KMS-11 (cell line): ENCODE measurements around the gene EIPR1.

Experiments used
- H2AFZ ChIP-seq: fragments of 200-600 bp; sonication (generic); 2 replicates; pipeline ENCODE4 v1.6.1; 2016; ENCODE audit warnings: antibody characterized with exemption, mixed run types, low read depth
- H3K27ac ChIP-seq: fragments of 200-600 bp; sonication (generic); 2 replicates; pipeline ENCODE4 v1.6.1; 2016; ENCODE audit warnings: mild to moderate bottlenecking, mixed run types
- H3K27me3 ChIP-seq: fragments of 200-600 bp; sonication (generic); 2 replicates; pipeline ENCODE4 v1.6.1; 2017; ENCODE audit warnings: mild to moderate bottlenecking, low read depth, mixed run types, moderate library complexity; ENCODE audit not compliant: insufficient read depth
- H3K36me3 ChIP-seq: fragments of 200-600 bp; sonication (generic); 2 replicates; pipeline ENCODE4 v1.6.1; 2017; ENCODE audit warnings: mild to moderate bottlenecking, mixed run types; ENCODE audit not compliant: insufficient read depth
- H3K4me1 ChIP-seq: fragments of 200-600 bp; sonication (generic); 2 replicates; pipeline ENCODE4 v1.6.1; 2016; ENCODE audit warnings: mild to moderate bottlenecking, low read depth, mixed run types; ENCODE audit not compliant: poor library complexity, severe bottlenecking
- H3K4me2 ChIP-seq: fragments of 200-600 bp; sonication (generic); 2 replicates; pipeline ENCODE4 v1.7.0; 2016; ENCODE audit warnings: mild to moderate bottlenecking, mixed run types
- H3K4me3 ChIP-seq: fragments of 200-600 bp; sonication (generic); IDR thresholded peaks from 2 replicates; pipeline ENCODE4 v1.6.1; 2017; ENCODE audit warnings: low read depth, low read length, mixed read lengths; ENCODE audit not compliant: insufficient read depth
- H3K79me2 ChIP-seq: fragments of 200-600 bp; sonication (generic); 2 replicates; pipeline ENCODE4 v1.6.1; 2016; ENCODE audit warnings: low read depth, mixed run types; ENCODE audit not compliant: insufficient read depth
- H3K9ac ChIP-seq: fragments of 200-600 bp; sonication (generic); 2 replicates; pipeline ENCODE4 v1.6.1; 2016; ENCODE audit warnings: mild to moderate bottlenecking, mixed run types
- H4K20me1 ChIP-seq: fragments of 200-600 bp; sonication (generic); 2 replicates; pipeline ENCODE4 v1.6.1; 2016; ENCODE audit warnings: mild to moderate bottlenecking, mixed run types; ENCODE audit not compliant: insufficient read depth
- TF ChIP-seq, protein P1 (sequence below): fragments of 200-600 bp; sonication (generic); conservative IDR thresholded peaks from 2 replicates; pipeline ENCODE4 v1.6.1; 2017; ENCODE audit warnings: low read depth, mild to moderate bottlenecking, antibody characterized with exemption, low read length, moderate library complexity, mixed read lengths

Gene EIPR1

GRCh38 chr2:3305952-3306351 is 71.7 kb downstream of the EIPR1 start:
- no peak overlapping the region for H3K4me2 ChIP-seq
- H3K4me3 ChIP-seq = no peak overlapping the region
- no peaks in the 10 kb centered on the region for H4K20me1 ChIP-seq
- no peak overlapping the region for H3K9ac ChIP-seq
- no peak overlapping the region for H2AFZ ChIP-seq
- no peaks in the 10 kb centered on the region for H3K4me1 ChIP-seq
- TF ChIP-seq, protein P1, sequence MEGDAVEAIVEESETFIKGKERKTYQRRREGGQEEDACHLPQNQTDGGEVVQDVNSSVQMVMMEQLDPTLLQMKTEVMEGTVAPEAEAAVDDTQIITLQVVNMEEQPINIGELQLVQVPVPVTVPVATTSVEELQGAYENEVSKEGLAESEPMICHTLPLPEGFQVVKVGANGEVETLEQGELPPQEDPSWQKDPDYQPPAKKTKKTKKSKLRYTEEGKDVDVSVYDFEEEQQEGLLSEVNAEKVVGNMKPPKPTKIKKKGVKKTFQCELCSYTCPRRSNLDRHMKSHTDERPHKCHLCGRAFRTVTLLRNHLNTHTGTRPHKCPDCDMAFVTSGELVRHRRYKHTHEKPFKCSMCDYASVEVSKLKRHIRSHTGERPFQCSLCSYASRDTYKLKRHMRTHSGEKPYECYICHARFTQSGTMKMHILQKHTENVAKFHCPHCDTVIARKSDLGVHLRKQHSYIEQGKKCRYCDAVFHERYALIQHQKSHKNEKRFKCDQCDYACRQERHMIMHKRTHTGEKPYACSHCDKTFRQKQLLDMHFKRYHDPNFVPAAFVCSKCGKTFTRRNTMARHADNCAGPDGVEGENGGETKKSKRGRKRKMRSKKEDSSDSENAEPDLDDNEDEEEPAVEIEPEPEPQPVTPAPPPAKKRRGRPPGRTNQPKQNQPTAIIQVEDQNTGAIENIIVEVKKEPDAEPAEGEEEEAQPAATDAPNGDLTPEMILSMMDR = no peak
- H3K27ac ChIP-seq = no peak overlapping the region
- H3K27me3 ChIP-seq = no peaks in the 10 kb centered on the region
- no peaks in the 10 kb centered on the region for H3K36me3 ChIP-seq
- no peaks in the 10 kb centered on the region for H3K79me2 ChIP-seq

GRCh38 chr2:3305431-3305830 is 72.2 kb downstream of the EIPR1 start:
- no peak overlapping the region for H3K9ac ChIP-seq
- H3K27me3 ChIP-seq = no peaks in the 10 kb centered on the region
- TF ChIP-seq, protein P1 = no peak
- no peaks in the 10 kb centered on the region for H3K79me2 ChIP-seq
- no peak overlapping the region for H3K27ac ChIP-seq
- H2AFZ ChIP-seq = no peak overlapping the region
- no peak overlapping the region for H3K4me2 ChIP-seq
- no peaks in the 10 kb centered on the region for H3K4me1 ChIP-seq
- no peaks in the 10 kb centered on the region for H4K20me1 ChIP-seq
- no peak overlapping the region for H3K4me3 ChIP-seq
- no peaks in the 10 kb centered on the region for H3K36me3 ChIP-seq

GRCh38 chr2:3303583-3304406 is 73.8 kb downstream of the EIPR1 start:
- H3K4me2 ChIP-seq = no peak overlapping the region
- no peak overlapping the region for H3K4me3 ChIP-seq
- H3K36me3 ChIP-seq = no peaks in the 10 kb centered on the region
- H3K79me2 ChIP-seq = no peaks in the 10 kb centered on the region
- TF ChIP-seq, protein P1 = peak; percentile 62
- no peaks in the 10 kb centered on the region for H4K20me1 ChIP-seq
- no peak overlapping the region for H3K9ac ChIP-seq
- H2AFZ ChIP-seq = peak overlapping the region; percentile 30; the same call in 1 of the 2 replicates
- no peaks in the 10 kb centered on the region for H3K4me1 ChIP-seq
- H3K27me3 ChIP-seq = no peaks in the 10 kb centered on the region
- no peak overlapping the region for H3K27ac ChIP-seq

DNA sequence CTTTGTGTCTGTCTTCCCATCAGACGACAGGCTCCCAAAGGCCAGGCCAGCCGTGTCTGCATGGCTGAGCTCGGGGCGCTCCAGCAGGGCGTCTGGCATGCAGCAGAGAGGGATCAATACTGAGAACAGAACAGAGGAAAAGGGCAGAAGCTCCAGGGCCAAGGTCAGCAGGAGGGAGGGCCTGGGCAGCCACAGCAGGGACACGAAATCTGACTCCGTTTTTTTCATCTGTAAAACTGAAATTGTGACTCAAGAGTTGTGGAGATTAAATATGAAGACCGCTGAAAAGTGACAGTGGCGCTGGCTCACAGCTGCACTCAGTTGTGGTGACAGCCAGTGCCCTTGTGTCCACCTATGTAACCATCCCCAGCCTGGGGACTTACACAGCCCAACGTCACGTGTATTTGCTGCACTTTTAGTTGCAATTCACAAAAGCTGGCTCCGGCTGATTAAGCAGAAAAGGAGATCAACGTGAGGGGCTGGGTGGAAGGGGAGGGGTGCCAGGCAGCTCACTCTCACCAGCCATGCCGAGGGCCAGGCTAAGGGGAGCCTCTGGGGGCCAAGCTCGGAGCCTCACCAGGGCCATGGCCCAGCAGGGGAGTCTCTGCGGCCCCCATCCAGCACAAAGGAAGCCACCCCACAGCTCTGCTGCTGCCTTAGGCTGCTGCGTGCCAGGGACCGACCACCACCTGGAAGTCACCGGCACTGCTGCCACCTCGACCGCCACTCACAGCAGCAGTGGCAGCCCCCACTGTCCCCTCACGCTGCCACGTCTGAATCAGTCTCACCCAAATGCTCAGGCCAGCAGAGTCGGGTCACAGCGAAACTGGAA is 74.7 kb downstream of the EIPR1 start:
- Histone ChIP-seq H2AFZ (peak overlapping the region; percentile 30; the same call in 1 of the 2 replicates), H3K36me3 (no peaks in the 10 kb centered on the region), H3K27ac (no peak overlapping the region), H3K4me3 (no peak overlapping the region), H3K9ac (no peak overlapping the region), H4K20me1 (no peaks in the 10 kb centered on the region), H3K4me1 (no peaks in the 10 kb centered on the region), H3K4me2 (no peak overlapping the region), H3K27me3 (no peaks in the 10 kb centered on the region), H3K79me2 (no peaks in the 10 kb centered on the region)
- TF ChIP-seq, protein P1 = no peak
